SIG-M5 treated with dmso at 0.1 percent for 504 hours (cell line): ENCODE data around the gene RNF149.
"Not testable (repeated sequence)": the region's sequence is repeated elsewhere in the genome, so short reads cannot be mapped to it uniquely, and the experiment has no call there.

Experiments
- DNase-seq: peaks from one replicate; lab custom pipeline; 2025; ENCODE audit not compliant: unreplicated experiment; lab: John Stamatoyannopoulos, UW

RNF149 gene

GRCh38 chr2:101263377-101263800 is 45.1 kb downstream of the RNF149 start:
- no peak for DNase-seq

- DNase-seq, result no peak
These were observed 46.4 kb downstream of the RNF149 start for GRCh38 chr2:101262142-101262541.

- no peak for DNase-seq
These were observed 49.7 kb downstream of the RNF149 start for GRCh38 chr2:101258804-101259203.

GRCh38 chr2:101256316-101256715 is 52.2 kb downstream of the RNF149 start:
- DNase-seq, result no peak

- peak; percentile 47 for DNase-seq
These were observed 53.0 kb downstream of the RNF149 start for GRCh38 chr2:101255501-101255900.

- no peak for DNase-seq
These were observed 54.6 kb downstream of the RNF149 start for GRCh38 chr2:101253703-101254450.

- peak; percentile 71 for DNase-seq
These were observed 55.3 kb downstream of the RNF149 start for GRCh38 chr2:101253013-101253702.

- DNase-seq, result peak; percentile 98
These were observed 56.0 kb downstream of the RNF149 start, which contains the start of gene CNOT11 for GRCh38 chr2:101252408-101253012. Gene CNOT11, plus strand, starts transcription at chr2:101252886. Its CDS starts 79 bp downstream, at chr2:101252965.

- DNase-seq, result peak; percentile 82
These were observed 56.6 kb downstream of the RNF149 start for GRCh38 chr2:101251844-101252407.

- DNase-seq, result not testable (repeated sequence)
These were observed 57.2 kb downstream of the RNF149 start for GRCh38 chr2:101251246-101251781.

GRCh38 chr2:101249826-101250225 is 58.7 kb downstream of the RNF149 start:
- no peak for DNase-seq

GRCh38 chr2:101248756-101249155 is 59.7 kb downstream of the RNF149 start:
- not testable (repeated sequence) for DNase-seq

GRCh38 chr2:101245468-101245867 is 63.0 kb downstream of the RNF149 start:
- DNase-seq, result not testable (repeated sequence)

- DNase-seq, result not testable (repeated sequence)
These were observed 63.6 kb downstream of the RNF149 start for GRCh38 chr2:101244899-101245298.

GRCh38 chr2:101244373-101244772 is 64.1 kb downstream of the RNF149 start:
- DNase-seq, result not testable (repeated sequence)

- DNase-seq, result no peak
These were observed 67.3 kb downstream of the RNF149 start for GRCh38 chr2:101241158-101241557.

GRCh38 chr2:101240694-101241093 is 67.8 kb downstream of the RNF149 start:
- DNase-seq, result peak; percentile 51

GRCh38 chr2:101239760-101240118 is 68.8 kb downstream of the RNF149 start:
- not testable (repeated sequence) for DNase-seq

- no peak for DNase-seq
These were observed 69.4 kb downstream of the RNF149 start for GRCh38 chr2:101238930-101239759.

- not testable (repeated sequence) for DNase-seq
These were observed 70.6 kb downstream of the RNF149 start for GRCh38 chr2:101237944-101238343.
